ENCODE data around the gene PLBD1.

- no peak for TF ChIP-seq CTCF (conservative IDR thresholded peaks at IDR 0.05 in 1 of 2, IDR thresholded peaks at IDR 0.05 in 1 of 2; ENCODE audit: low read depth in 1 of 2, low read length in 2 of 2)
- no peak for TF ChIP-seq EZH2 (IDR thresholded peaks at IDR 0.05; ENCODE audit: low read length, missing control alignments)
Measured at GRCh38 chr12:14460212-14460841, 107.4 kb downstream of the PLBD1 start.

Data from fibroblast of lung (primary cell).